Measurements from ENCODE around the gene PRSS33. TPM values are rescaled to one million over a fixed set of nuclear protein-coding genes. Genes with fewer than 3 reads are reported as not detected.

The PRSS33 gene
- total and polyA plus RNA-seq, 2 of the 8 experiments (the other 6 are each of a cell fraction or from before 2014, with no cell fraction given), result 0.09 TPM; not detected in 1

DNA sequence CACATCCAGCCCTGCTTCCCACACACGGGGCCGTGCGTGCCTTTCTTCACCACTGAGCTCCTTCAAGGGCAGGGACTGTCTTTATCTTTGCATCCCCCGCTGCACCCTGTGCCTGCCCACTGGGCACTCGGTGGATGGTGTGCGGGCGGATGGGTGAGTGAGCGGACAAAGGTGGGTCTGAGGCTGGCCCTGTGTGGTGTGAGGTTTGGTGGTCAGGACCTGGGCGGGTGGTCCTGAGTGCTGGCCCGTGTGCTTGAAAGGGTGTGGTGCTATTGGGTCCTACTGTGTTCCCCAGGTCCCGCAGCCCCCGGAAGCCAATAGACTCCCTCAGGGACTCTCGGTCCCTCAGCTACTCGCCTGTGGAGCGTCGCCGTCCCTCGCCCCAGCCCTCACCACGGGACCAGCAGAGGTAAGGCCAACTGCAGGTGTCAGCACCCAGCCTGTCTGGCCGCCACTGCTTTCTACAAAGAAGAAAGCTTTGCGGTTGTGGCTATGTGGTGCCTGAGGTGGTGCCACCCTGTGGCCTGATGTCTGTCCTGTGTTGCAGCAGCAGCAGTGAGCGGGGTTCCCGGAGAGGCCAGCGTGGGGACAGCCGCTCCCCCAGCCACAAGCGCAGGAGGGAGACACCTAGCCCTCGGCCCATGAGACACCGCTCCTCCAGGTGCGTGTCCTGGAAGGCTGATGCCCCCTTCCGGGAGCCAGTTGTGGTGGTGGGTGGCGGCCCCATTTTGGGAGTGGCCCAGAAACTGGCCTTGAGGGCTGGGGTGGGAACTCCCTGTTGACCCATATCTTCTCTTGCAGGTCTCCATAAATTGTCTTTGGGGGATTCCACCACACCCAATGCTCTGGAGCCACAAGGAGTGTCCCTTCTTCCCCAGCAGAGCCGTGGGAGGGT is 17.1 kb downstream of the PRSS33 start (continued):
- no peak for TF ChIP-seq GABPA (IDR thresholded peaks at IDR 0.05; ENCODE audit: borderline replicate concordance, insufficient read depth, low read length)
- no peak for TF ChIP-seq KDM4A (IDR thresholded peaks at IDR 0.05; ENCODE audit: low read depth, low read length, severe bottlenecking)
- no peak for TF ChIP-seq RFX5 (IDR thresholded peaks at IDR 0.05; ENCODE audit: borderline replicate concordance, low read depth, low read length)
- no peak for TF ChIP-seq ZNF274 (IDR thresholded peaks at IDR 0.05; ENCODE audit: borderline replicate concordance, extremely low read depth, low read length)
